Dedifferentiated amniotic fluid mesenchymal stem cell (primary cell): ENCODE measurements around the gene SESTD1.

Experiments used
- DNase-seq: peaks from one replicate; pipeline ENCODE4 v3.0.0-alpha.2; 2016; ENCODE audit errors: extremely low spot score

The SESTD1 gene

DNA sequence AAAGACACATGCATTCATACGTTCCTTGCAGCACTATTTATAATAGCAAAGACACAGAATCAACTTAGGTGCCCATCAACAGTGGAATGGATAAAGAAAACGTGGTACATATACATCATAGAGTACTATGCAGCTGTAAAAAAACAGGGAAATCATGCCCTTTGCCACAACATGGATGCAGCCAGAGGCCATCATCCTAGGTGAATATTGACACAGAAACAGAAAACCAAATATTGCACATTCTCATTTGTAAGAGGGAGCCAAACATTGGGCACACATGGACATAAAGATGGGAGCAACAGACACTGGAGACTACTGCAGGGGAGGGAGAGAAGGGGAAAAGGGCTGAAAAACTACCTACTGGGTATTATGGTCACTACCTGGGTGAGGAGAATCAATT lies 73.5 kb downstream of the SESTD1 start:
- no peak for DNase-seq

GRCh38 chr2:179186126-179186525 lies 78.5 kb downstream of the SESTD1 start:
- no peak for DNase-seq

DNA sequence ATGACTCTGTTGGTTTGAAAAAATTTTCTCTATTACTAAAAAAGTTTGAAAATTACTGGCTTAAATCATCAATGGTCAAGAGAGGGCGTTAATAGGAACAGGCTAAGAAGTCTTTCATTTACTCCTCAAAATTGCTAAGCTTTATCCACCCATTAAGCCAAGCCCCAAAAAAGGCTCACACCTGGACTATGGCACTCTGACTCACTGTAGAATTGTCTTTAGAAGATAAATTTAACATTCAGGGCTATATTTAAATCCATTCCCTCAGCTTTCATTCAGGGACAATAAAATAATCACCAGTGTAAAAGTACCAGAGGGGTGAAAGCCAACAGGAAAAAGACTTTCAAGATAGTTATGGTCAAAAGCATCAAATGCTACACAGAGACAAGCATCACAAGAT lies 80.0 kb downstream of the SESTD1 start:
- DNase-seq, result no peak

DNA sequence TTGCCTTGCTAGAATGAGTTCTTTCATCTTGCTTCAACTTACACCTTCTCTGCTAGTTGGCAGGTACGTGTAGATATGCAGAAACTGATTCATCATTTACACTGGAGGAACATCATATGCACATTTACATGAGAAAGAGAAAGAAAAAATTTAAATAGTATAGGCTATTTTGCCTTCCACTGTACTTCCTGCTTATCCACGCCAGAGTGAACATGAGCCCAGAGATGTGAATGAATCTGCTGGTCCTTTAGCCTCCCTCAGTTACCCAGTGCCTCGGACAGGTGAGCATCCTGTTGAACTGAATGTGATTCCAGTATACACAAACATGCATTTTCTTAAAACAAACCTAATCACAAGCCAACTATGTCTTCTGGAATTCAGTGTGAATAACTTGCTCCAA lies 83.6 kb downstream of the SESTD1 start:
- DNase-seq, result no peak

DNA sequence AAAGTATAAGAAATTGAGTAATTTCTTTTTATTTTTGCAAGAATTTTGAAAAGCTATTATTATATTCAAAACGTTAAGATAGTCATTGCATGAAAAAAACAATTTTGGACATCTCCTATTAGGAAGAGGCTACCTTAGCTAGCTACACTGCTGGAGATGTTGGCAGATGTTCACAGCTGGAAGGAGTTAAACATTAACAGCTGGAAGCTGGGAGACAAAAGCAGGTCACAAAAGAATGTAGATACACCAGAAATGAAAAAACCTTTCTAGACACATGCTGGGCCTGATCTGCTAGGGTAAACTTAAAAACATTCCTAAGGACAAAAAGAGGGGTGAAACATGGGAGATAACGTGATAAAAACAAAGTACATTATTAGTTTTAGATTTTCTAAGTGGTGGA lies 84.4 kb downstream of the SESTD1 start:
- no peak for DNase-seq

DNA sequence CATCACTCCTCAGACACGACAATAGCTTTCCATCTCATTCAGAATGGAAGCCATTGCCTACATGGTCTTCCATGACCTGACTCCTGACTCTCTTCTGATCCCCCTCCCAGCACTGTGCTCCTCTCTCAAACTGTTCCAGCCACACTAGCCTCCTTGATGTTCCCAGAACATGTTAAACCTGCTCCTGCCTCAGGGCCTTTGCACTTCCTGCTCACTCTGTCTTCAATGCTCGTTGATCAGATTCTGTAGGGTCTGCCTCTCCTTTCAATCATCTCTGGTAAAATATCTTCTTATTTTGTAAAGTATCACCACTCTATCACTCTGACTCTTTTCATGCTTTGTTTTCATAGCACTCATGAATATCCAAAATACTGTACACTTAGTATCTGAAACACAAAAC lies 84.9 kb downstream of the SESTD1 start:
- no peak for DNase-seq

DNA sequence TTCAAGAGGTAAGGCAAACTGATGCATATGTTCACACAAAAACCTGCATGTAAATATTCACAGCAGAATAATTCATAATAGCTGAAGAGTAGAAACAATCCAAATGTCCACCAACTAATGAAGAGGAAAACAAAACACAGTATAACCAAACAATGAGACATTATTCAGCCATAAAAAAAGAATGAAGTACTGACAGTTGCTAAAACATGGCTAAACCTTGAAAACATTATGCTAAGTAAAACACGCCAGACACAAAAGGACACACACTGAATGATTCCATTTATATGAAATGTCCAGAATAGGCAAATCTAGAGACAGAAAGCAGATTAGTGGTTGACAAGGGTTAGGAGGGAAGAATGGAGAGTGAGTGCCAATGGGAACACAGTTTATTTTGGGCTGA lies 86.9 kb downstream of the SESTD1 start:
- no peak for DNase-seq

- DNase-seq, result no peak
These were observed 90.4 kb downstream of the SESTD1 start for GRCh38 chr2:179174240-179174639.

GRCh38 chr2:179172894-179173293 lies 91.7 kb downstream of the SESTD1 start:
- DNase-seq, result no peak

DNA sequence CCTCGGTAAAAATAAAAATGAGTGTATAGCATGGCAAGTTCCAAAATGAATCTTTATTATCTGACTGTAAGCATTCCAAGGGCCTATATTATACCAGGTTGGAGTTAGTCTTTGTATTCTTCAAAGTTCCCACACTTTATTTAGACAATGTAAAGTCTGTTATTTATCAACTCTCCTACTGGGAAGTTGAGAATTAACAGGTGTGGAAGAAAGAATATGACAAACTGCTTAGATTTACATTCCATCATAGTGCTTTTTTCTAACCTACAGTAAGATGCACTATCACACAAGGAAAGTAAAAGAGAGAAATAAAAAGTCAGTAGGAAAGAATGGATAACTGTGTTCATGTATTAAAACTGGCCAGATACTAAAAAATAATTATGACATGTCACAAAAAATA lies 93.3 kb downstream of the SESTD1 start:
- no peak for DNase-seq

DNA sequence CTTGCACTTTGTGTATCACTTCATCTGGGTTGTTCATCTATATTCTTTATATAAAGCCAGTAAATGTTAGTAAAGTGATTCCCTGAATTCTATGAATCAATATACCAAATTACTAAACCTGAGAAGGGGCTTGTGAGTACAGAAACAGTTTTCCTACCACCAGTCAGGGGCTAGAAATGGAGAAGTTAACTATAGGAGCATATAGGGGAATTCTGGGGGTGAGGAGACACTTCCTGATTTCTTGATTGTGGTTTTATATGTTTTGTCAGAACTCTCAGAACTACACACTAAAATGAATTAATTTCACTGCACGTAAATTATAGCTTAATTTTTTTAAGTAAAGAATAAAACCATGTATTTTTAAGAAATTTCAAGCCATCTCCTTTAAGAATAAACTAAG lies 93.7 kb downstream of the SESTD1 start:
- no peak for DNase-seq

DNA sequence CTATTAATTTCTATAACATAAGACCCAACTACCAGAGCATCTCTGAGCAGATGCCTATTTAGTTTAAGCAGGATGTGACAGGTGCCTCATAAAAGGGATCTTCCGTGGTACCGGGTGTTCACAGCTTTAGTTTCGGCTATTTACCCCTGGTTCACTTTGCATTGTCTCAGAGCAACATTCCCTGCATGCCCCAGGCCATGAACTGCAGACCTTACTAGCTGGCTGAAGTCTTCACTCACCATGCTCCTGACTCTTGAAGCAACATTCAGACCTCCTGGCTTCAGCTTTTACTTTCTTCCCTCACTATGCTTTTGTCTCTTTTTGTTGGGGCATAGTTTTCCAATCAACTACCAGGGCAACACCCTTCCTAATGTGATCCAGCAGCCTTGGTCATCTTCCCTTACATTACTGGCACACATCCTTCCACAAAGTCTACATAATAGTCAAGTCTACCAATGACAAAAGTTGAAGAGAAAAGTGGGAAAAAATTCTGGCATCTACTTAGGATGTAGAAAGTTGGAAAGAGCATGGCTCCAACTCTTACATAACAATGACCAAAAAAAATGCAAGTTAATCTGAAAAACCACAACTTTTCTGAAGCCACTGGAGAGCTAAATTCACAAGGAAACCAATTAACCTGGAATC lies 99.2 kb downstream of the SESTD1 start:
- DNase-seq, result no peak

GRCh38 chr2:179141206-179141605 lies 123.4 kb downstream of the SESTD1 start:
- DNase-seq, result no peak

DNA sequence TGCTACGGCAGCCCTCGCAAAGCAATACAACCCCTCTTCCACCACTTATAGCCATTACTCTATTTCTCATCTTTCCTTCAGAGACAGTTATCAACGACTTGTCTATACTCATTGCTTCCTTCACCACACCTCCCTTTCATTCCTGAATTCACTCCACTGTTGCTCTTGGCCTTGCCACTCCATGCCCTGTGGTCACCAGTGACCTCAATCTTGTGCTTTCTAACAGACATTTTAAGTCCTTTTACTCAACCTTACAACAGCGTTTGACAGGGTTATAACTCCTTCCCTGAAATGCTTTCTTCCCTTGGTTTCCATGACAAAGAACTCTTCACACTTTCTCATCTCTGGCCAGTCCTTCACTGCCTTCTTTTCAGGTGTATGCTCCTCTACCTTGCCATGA lies 124.1 kb downstream of the SESTD1 start:
- DNase-seq, result no peak

DNA sequence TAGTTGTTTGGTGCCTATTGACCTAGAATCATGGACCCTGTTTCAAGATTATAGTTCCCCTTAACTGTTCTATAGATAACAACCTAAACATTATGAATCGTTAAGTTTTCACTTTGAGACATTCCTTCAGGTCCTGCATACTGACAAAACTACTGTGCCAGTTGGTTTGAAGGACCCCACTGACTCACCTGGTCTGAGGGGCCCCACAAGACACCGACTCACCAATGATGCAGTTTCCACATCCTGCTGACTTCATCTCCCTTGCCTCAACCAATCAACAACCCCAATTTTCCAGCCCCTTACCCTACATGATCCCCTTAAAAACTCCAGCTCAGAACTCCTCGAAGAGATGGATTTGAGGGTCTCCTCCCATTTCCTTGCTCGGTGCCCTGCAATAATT lies 125.1 kb downstream of the SESTD1 start:
- no peak for DNase-seq

DNA sequence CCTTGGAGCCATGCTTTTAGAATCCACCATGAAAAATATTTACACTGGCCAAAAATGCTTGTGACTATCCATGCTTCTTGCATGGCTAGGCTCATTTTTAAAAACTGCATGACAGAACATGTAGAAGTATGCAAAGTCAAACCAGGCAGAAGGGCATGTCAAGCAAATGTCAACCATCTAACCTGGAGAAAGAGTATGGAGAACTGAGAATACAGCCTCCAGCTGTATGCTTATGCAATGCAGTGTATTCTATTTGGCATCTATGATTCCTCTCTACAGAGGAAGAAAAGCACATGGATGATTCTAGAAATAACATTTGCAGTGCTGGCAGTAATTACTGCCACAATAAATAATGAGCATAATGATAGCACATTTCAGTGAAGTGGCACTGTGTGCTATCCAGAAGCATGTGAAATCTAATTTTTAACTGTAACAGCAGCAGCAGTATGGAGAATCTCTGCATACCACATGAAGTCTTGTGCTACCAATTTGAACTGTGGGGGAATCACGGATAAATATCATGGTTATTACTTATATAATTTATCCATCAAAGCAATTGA lies 127.4 kb downstream of the SESTD1 start:
- DNase-seq, result no peak

DNA sequence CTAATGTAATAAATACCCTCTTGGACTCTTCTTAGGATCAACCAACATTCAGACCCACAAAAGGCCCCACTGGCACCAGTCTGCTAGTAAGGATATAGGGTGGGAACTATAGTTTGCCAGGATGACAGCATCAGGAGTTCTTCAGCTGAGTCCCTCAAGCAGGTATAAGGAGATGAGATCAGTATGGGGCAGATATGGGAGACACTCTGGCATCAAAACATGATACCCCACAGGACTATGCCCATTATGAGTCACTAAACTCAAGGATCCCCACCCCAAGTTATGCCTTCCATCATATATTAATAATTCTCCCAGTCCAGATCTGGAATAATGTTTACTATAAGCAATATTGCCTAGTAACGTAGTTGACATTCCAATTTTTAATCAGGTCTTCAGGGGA lies 131.6 kb downstream of the SESTD1 start:
- no peak for DNase-seq

GRCh38 chr2:179132076-179132475 lies 132.6 kb downstream of the SESTD1 start:
- DNase-seq, result no peak

DNA sequence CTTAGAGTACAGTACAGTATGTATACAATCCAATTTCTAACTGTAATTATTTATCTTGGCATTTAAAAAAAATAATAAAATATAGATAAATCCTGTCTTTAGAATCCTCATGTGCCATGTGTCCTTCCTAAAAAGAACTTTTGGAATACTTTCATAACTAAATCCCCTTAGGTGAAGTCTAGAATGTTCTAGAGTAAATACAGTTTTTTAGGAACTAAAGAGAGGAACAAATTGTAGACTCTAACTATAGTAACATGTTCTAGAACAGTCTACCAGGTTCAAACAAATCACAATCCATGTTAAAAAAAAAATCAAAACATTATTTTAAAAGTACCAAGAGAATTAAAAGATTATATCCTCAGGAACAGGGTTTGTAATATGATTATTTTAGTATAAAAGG lies 134.1 kb downstream of the SESTD1 start:
- DNase-seq, result no peak

DNA sequence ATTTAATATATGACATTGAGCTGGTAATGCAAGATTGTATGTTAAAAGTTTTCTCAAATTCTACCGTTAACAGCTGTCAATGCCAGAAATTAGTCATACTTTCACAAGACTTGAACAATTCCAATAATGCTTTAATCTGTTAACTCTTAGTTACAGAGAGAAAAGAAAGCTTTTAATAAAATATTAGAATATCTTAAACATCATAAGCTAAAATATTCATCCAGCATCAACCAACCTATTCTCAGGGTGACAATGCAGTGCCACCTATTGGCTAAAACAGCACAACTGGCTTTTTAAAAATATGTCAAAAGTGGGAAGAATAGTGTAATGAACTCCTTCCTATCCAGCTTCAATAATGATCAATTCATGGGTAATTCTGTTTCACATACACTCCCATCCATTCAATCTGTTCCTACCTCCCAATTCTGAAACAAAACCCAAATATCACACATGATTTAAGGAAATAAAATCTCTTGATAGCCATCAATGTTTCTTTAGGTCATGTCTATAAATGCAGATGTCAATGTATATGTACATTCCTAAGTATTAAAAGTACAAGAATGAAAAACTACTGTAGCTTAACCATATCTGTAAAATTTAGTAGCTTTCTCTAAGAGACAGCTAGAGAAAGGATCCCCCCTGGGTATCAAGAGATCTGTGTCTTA lies 134.9 kb downstream of the SESTD1 start:
- peak; percentile 30 for DNase-seq

GRCh38 chr2:179125404-179125803 lies 139.2 kb downstream of the SESTD1 start:
- DNase-seq, result no peak

DNA sequence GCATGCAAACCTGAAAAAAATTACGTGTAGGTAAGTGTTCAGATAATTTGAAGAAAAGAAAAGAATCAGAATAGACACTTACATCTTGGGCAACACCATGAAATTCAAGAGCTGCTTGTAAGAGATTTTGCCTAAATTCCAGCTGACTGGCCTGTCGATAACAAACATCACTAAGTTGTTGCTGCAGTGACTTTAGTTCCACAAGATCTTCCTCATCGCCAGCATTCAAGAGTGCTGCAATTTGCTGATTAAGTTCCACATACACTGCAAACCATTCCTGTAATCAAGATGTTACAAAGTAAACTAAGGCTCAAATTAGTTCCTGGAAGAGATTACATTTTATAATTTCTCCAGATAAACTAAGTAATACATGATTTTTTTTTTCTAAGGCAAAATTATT lies 140.3 kb downstream of the SESTD1 start:
- DNase-seq, result no peak

- no peak for DNase-seq
These were observed 141.4 kb downstream of the SESTD1 start for GRCh38 chr2:179123272-179123662.

DNA sequence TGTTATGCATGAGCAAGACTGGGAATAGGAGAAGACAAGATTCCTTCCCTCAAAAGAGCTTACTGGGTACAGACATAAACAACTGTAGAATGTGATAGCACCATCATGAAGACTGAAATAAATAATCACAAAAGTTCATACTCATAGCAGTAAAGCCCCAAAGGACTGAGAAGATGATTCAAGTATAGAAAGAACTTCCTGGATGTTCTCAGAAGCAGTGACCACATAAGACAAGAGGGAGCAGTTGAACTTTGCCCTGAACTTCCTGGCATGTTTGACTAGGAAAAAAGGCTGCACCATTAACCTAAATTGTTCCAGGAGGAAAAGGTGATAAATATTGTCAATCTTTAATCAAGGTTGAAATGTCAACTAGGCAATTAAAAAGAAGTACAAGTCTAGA lies 156.9 kb downstream of the SESTD1 start:
- no peak for DNase-seq
